Ascending aorta (tissue), 2 donors: ENCODE data around the gene UBE2B. TPM values are rescaled to one million over a fixed set of nuclear protein-coding genes. Genes with fewer than 3 reads are reported as not detected.

Experiments
- DNase-seq, 2 donors: peaks; one replicate each; pipeline ENCODE4 v3.0.0-alpha.2; 2019; ENCODE audit warnings: low spot score in 2 of 2
- H3K27ac ChIP-seq, 2 donors: fragments of 200-600 bp; sonication (generic); one replicate each; pipeline ENCODE4 v1.5.1; 2016 to 2017; ENCODE audit warnings: mild to moderate bottlenecking in 1 of 2
- H3K27me3 ChIP-seq: fragments of 200-600 bp; sonication (generic); one replicate; pipeline ENCODE4 v1.5.1; 2017
- H3K36me3 ChIP-seq, 2 donors: fragments of 200-600 bp; sonication (generic); one replicate each; pipeline ENCODE4 v1.5.1; 2016
- H3K4me1 ChIP-seq, 2 donors: fragments of 200-600 bp; sonication (generic); one replicate each; pipeline ENCODE4 v1.5.1; 2016 to 2017; ENCODE audit warnings: mild to moderate bottlenecking in 1 of 2
- H3K4me3 ChIP-seq, 2 donors: fragments of 200-600 bp; sonication (generic); one replicate each; pipeline ENCODE4 v1.5.1; 2016 to 2017; ENCODE audit warnings: mild to moderate bottlenecking in 1 of 2
- H3K9me3 ChIP-seq, 2 donors: fragments of 200-600 bp; sonication (generic); one replicate each; pipeline ENCODE4 v1.5.1; 2016
- CTCF ChIP-seq, 3 experiments: fragments of 200-600 bp in 2 of 3; fragments of 450-650 bp in 1 of 3; sonication (generic) in 2 of 3; IDR thresholded peaks; one replicate each; pipeline ENCODE4 v1.5.1; 2016 to 2019; ENCODE audit warnings: antibody characterized with exemption in 3 of 3, mild to moderate bottlenecking in 1 of 3, moderate library complexity in 1 of 3
- intact Hi-C: fragments of 100-400 bp; cut with DNase I; formaldehyde crosslinking; loops from one replicate; pipeline ENCODE4 v1.15.1; 2023
- total RNA-seq: library from RNA; depleted of rRNA; stranded (reverse); fragments of >200 nt; gene quantifications from one replicate; pipeline ENCODE4 v1.1.0, GENCODE V29; 2016

The UBE2B gene
- total RNA-seq, 1 donor from 2014 or later: 42.6 TPM

GRCh38 chr5:134435560-134435959, 64.2 kb downstream of the UBE2B start:
- no peak for DNase-seq
- Histone ChIP-seq H3K36me3 (no peaks in the 10 kb centered on the region), H3K4me1 (peaks cover 0 to 12% of the 10 kb centered on the region in 2 donors), H3K27ac (no peak overlapping the region), H3K27me3 (no peaks in the 10 kb centered on the region), H3K4me3 (no peak overlapping the region), H3K9me3 (no peaks in the 10 kb centered on the region)
- intact Hi-C loops: loop anchor here (5.0 kb wide), 1 partner anchor 67 kb away; no protein-coding TSS in a partner anchor
- no peak for TF ChIP-seq CTCF (IDR thresholded peaks at IDR 0.05)

GRCh38 chr5:134436523-134437339, 65.4 kb downstream of the UBE2B start:
- Histone ChIP-seq H3K36me3 (no peaks in the 10 kb centered on the region), H3K9me3 (no peaks in the 10 kb centered on the region), H3K27ac (peak overlapping the region; percentile 17 to 19), H3K4me1 (peaks cover 0 to 12% of the 10 kb centered on the region in 2 donors), H3K27me3 (no peaks in the 10 kb centered on the region), H3K4me3 (peak overlapping the region in 1 of 2 donors; percentile 31)
- intact Hi-C loops: loop anchor here (5.0 kb wide), 1 partner anchor 66 kb away; no protein-coding TSS in a partner anchor
- DNase-seq: peak; percentile 27 to 77
- TF ChIP-seq CTCF (IDR thresholded peaks at IDR 0.05): no peak

DNA sequence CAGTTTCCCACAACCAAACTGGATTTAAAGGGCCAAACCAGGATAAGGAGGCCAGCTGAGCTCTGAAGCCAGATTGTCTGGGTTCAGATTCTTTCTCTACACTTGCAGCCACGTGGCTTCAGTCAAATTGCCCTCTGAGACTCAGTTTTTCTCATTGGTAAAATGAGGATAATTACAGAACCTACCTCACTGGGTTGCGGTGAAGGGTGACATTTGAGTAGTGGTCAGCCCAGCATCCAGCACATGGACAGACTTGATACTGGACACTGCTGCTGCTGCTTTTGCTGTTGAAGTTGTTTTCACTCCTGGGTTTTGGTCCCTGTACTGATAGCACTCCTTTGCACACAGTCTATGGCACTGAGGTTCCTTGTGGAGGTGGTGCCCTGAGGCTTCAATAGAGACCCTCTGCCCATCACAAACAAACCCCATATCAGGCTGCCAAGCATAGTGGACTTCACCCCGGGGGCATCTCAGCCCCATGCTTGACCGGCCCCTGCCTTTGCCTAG, 66.0 kb downstream of the UBE2B start:
- Histone ChIP-seq H3K27me3 (no peaks in the 10 kb centered on the region), H3K4me1 (peaks cover 0 to 12% of the 10 kb centered on the region in 2 donors), H3K36me3 (no peaks in the 10 kb centered on the region), H3K4me3 (no peak overlapping the region), H3K27ac (peak overlapping the region in 1 of 2 donors; percentile 19), H3K9me3 (no peaks in the 10 kb centered on the region)
- no peak for DNase-seq
- intact Hi-C loops: loop anchor here (5.0 kb wide), 1 partner anchor 65 kb away; no protein-coding TSS in a partner anchor
- TF ChIP-seq CTCF (IDR thresholded peaks at IDR 0.05): no peak

GRCh38 chr5:134437847-134438581, 66.6 kb downstream of the UBE2B start:
- no peaks in the 10 kb centered on the region for H3K27me3 ChIP-seq
- no peak overlapping the region for H3K27ac ChIP-seq
- no peak overlapping the region for H3K4me3 ChIP-seq
- TF ChIP-seq CTCF (IDR thresholded peaks at IDR 0.05): no peak
- peaks cover 0 to 12% of the 10 kb centered on the region in 2 donors for H3K4me1 ChIP-seq
- no peak for DNase-seq
- no peaks in the 10 kb centered on the region for H3K36me3 ChIP-seq
- intact Hi-C loops: loop anchor here (5.0 kb wide), 1 partner anchor 64 kb away; no protein-coding TSS in a partner anchor
- no peaks in the 10 kb centered on the region for H3K9me3 ChIP-seq

DNA sequence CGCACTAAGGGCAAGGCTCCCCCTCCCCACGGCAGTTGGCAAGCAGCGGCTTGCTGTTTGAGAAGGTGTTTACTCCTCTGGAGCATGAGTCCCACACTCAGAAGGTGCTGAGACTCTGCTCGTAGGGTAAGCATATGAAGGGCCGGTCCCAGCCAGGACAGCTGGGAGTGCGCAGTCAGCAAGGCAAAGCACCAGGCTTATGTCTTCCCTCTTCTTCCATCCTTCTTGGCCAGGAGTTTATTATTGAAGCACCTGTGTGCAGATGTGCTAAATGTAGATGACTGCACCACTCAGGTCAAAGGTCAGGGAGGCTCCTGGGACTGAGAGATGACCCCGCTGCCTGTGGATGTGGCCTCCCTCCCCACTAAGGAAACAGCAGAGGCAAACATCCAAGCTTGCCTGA, 67.4 kb downstream of the UBE2B start:
- Histone ChIP-seq H3K4me3 (no peak overlapping the region), H3K9me3 (no peaks in the 10 kb centered on the region), H3K27me3 (no peaks in the 10 kb centered on the region), H3K4me1 (peaks cover 0 to 12% of the 10 kb centered on the region in 2 donors), H3K36me3 (no peaks in the 10 kb centered on the region), H3K27ac (no peak overlapping the region)
- intact Hi-C loops: loop anchor here (5.0 kb wide), 1 partner anchor 64 kb away; no protein-coding TSS in a partner anchor
- TF ChIP-seq CTCF (IDR thresholded peaks at IDR 0.05): no peak
- DNase-seq: no peak
